ENCODE results near the gene MAGEH1. TPM values are rescaled to one million over a fixed set of nuclear protein-coding genes. Genes with fewer than 3 reads are reported as not detected.

Gene MAGEH1
- total RNA-seq, 1 donor from 2014 or later, result 119 TPM

DNA sequence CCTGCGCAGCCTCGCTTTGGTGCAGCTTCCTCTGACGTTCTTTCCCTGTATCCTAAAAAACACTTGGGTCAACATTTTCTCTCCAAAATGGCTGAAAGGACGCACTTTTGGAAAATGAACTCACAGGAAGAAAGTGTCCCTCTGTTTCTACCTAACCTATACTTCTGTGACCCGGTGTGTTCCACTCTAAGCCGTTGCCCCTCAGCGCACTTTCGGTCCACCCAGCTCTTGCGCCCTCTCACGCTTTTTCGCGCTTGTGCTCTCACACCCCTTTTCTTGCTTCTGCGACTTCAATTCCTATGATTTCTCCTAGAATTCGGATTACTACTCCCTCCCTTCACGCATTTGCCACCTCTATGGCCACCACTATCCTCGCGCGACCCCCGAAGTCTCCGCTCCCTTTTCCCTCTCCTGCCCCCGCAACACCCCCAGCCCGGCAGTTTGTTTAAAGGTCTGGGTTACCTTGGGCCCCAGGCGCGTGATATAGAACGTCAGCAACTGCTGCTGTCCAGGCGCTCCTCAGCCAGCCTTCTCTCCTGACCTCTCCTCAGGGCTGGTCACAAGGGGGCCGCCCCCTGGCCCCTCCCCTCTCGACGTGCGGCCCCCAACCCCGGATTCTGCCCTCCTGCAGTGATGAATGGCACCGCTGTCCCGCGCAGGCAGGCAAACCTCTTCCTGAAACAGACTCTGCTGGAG, 37.5 kb downstream of the MAGEH1 start, which contains the start of gene USP51:
Gene USP51 (minus strand): TSS at position 535 of the 696 bp plus-strand sequence. CDS start 909 bp downstream, outside the sequence.
- DNase-seq (ENCODE audit: low spot score in 2 of 2), result peak in 1 of 2 donors; percentile 38
- FAIRE-seq, result no peak

DNA sequence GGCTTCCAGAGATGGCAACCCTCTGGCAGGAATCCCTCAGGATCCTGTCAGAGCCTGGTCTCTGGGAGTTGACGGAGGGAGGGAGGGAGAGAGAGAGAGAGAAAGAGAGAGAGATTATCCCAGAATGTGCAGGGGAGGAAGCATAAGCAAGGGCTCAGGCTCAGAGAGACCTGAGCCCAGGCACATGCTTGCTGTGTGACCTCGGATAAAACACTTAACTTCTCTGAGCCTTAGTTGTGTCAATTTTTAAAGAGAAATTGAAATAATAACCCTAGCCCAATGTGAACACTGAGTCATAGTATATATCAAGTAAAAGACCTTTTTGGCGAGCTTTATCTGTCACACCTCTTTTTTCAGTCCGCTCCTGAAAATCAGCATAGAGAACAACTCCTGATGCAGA, 38.2 kb downstream of the MAGEH1 start:
- no peak for DNase-seq (ENCODE audit: low spot score in 2 of 2)
- no peak for FAIRE-seq

DNA sequence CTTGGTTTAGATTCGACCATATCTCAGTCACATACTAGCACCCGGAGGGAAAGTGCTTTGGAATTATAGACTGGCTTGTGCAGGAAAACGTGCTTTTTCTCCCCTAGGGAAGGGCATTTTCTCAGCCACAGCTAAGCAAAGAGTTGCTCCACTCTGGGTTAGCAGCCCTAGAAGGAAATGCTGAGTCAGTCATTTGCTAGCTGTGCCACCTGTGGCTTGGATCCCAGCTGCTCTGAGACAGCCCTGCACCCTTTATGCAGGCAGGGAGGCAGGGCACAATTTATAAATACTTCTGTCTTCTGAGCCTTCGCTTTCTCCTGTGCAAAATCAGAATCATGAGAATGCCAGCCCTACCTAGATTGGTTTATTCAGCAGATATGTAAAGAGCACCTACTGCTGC, 39.0 kb downstream of the MAGEH1 start:
- DNase-seq (ENCODE audit: low spot score in 2 of 2) (no peak), FAIRE-seq (no peak)

Small RNAs within 50 kb of the gene (small RNA-seq; reads per million reads assigned to genes)
- gene MIR4536-2, result not detected

Other genes starting within 250 kb of the MAGEH1 start
- not detected for gene PAGE5, start 231.8 kb upstream of the MAGEH1 start, total RNA-seq
- gene PAGE3, start 187.2 kb upstream of the MAGEH1 start, total RNA-seq, result not detected
- 4.5 TPM for gene USP51, start 37.7 kb downstream of the MAGEH1 start, total RNA-seq
- gene FOXR2, start 171.3 kb downstream of the MAGEH1 start, total RNA-seq, result under 0.01 TPM

Measured in frontal cortex (tissue), 4 donors.